AG04449 (cell line): ENCODE measurements around the gene ALG11.
A peak's percentile ranks its signal among the peaks of the same experiment; 100 is the strongest.

Source experiments
- CTCF ChIA-PET: fragments of 350-600 bp; formaldehyde crosslinking; extraction: SDS; loops from one replicate; lab custom pipeline; 2021; ENCODE audit warnings: antibody characterized with exemption; lab: Yijun Ruan, JAX
- POLR2A ChIA-PET: fragments of 400-600, 350-600 bp; formaldehyde crosslinking; extraction: SDS; loops from one replicate; lab custom pipeline; 2020; ENCODE audit warnings: antibody characterized with exemption, inconsistent platforms; lab: Yijun Ruan, JAX
- DNase-seq: peaks from one replicate; pipeline ENCODE4 v3.0.0-alpha.2; 2010; ENCODE audit warnings: low read depth, low spot score
- H3K4me3 ChIP-seq: 2 replicates; pipeline ENCODE4 v1.5.1; 2011; ENCODE audit warnings: low read depth, mild to moderate bottlenecking, control low read depth, low read length
- TF ChIP-seq, protein P1 (sequence below): IDR thresholded peaks from one replicate; pipeline ENCODE4 v1.5.1; 2011; ENCODE audit warnings: mild to moderate bottlenecking, moderate library complexity, low read length, control low read depth, inconsistent platforms; ENCODE audit not compliant: insufficient read depth; ENCODE audit errors: missing control alignments

Gene ALG11, protein sequence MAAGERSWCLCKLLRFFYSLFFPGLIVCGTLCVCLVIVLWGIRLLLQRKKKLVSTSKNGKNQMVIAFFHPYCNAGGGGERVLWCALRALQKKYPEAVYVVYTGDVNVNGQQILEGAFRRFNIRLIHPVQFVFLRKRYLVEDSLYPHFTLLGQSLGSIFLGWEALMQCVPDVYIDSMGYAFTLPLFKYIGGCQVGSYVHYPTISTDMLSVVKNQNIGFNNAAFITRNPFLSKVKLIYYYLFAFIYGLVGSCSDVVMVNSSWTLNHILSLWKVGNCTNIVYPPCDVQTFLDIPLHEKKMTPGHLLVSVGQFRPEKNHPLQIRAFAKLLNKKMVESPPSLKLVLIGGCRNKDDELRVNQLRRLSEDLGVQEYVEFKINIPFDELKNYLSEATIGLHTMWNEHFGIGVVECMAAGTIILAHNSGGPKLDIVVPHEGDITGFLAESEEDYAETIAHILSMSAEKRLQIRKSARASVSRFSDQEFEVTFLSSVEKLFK

DNA sequence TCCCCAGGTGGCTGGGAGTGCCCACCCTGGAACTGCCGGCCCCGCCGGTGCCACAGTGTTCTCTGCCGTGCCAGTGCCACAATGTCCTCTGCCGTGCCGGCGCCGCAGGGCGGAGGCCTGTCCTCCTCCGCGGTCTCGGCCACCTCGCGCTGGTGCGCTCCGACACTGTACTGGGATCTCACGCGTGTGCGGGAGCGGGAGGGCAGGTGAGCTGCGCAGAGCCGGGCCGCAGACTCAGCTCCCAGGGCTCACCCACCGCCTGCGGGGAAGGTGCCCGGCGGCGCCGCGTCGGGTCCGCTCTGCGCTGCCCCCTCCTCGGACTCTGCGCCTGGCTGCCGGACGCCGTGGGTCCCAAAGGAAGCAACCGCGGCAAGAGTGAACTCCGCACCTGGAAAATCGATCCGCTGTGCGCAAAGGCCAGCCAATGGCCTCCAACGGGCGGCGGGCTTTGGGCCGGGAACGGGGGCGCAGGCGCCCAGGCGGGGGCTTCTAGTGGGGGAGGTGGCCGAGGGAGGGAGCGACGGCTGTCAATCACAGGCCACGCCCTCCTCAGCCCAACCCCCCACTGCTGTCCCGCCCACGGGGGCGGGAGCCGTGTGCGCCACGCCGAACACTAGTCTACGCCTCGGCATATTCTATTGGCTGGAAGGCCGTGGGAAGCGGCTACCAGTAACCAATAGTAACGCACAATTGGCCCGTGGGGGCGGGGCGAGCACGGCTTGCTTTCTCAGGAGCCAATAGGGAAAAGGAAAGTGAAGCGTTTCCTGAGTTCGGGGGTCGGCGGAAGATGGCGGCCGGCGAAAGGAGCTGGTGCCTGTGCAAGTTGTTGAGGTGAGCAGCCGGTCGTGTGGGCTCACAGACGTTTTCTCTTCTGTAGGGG is at the start of gene ALG11:
TSS of gene ALG11 (plus strand) at position 767 of the 880 bp plus-strand sequence. CDS start at position 788, 21 bp downstream.
- ChIA-PET POLR2A (no interaction called here), CTCF (interaction anchor here (1.0 to 4.1 kb wide), 4 partner anchors 10 to 190 kb away, joined by 4 to 30 read pairs (median 4); partner anchors contain the start of gene NEK5)
- TF ChIP-seq, protein P1, sequence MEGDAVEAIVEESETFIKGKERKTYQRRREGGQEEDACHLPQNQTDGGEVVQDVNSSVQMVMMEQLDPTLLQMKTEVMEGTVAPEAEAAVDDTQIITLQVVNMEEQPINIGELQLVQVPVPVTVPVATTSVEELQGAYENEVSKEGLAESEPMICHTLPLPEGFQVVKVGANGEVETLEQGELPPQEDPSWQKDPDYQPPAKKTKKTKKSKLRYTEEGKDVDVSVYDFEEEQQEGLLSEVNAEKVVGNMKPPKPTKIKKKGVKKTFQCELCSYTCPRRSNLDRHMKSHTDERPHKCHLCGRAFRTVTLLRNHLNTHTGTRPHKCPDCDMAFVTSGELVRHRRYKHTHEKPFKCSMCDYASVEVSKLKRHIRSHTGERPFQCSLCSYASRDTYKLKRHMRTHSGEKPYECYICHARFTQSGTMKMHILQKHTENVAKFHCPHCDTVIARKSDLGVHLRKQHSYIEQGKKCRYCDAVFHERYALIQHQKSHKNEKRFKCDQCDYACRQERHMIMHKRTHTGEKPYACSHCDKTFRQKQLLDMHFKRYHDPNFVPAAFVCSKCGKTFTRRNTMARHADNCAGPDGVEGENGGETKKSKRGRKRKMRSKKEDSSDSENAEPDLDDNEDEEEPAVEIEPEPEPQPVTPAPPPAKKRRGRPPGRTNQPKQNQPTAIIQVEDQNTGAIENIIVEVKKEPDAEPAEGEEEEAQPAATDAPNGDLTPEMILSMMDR: no peak
- peak; percentile 79 for DNase-seq
- peak within 1 kb of the TSS; percentile 96 for H3K4me3 ChIP-seq

GRCh38 chr13:51966186-51966585 is 46.0 kb upstream of the ALG11 start:
- POLR2A ChIA-PET: no interaction called here
- TF ChIP-seq, protein P1: no peak
- no peak overlapping the region for H3K4me3 ChIP-seq
- CTCF ChIA-PET: no interaction called here
- DNase-seq: no peak

DNA sequence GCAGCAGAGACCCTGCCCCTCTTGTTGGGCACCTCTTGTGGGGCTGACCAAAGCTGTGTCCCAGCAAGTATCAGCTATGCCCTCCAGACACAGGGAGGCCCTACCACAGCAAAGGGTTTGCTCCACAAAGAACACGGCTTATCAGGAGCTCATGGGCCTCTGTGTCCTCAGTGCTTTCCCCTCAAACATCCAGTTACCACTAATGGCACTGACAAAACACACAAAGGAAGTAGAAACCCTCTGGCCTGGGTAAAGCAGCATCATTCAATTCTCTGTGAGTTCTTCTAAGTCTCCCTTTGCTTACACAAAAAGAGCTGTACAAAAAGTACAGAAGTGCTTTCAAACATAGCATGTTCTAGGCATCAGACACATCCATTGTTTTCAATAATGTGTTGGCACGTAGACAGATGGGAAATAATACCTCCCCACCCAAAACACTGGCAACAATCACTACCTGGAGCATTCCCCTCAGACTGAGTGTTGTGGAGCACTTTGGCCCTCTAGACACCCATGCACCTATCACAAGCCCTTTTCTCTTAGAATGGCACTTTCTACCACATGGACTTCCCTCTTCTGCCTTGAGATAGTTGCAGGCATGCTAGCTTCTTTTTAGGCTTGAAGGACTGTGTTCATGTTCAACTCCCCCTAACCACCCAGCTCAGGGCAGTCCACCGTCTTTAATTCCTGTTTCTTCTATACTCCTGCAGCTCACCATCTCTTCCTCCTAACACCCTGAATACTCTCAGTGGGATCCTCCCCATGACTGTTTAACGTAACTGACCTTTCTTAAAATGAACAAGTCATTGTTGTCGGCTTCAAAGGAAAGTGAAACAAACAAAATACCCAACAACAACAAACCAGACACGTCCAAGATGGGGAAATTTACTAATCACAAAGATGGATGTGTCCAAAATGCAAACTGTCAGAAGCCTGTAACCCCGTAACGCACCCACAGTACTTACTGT is 44.4 kb upstream of the ALG11 start:
- TF ChIP-seq, protein P1: no peak
- DNase-seq: no peak
- no peak overlapping the region for H3K4me3 ChIP-seq
- ChIA-PET POLR2A (no interaction called here), CTCF (no interaction called here)

DNA sequence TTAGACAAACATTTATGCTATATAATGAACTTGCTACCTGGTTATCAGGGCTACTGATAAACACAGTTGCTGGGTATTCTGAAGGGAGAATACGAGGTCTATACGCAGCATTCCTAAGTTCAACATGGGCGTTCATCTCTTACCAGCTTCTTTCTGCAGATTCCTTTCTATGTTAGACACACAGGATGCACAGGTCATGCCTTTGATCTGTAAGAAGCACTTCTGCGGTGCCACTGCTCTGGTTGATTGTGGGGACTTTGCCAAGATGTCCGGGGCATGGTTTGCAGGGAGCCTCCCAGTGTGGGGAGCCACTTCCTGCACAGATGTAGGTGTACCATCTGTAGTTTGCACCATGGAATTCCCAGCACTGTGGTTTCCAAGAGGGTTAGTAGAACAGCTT is 41.8 kb upstream of the ALG11 start:
- no peak for DNase-seq
- H3K4me3 ChIP-seq: no peak overlapping the region
- ChIA-PET POLR2A (no interaction called here), CTCF (no interaction called here)
- TF ChIP-seq, protein P1: no peak

DNA sequence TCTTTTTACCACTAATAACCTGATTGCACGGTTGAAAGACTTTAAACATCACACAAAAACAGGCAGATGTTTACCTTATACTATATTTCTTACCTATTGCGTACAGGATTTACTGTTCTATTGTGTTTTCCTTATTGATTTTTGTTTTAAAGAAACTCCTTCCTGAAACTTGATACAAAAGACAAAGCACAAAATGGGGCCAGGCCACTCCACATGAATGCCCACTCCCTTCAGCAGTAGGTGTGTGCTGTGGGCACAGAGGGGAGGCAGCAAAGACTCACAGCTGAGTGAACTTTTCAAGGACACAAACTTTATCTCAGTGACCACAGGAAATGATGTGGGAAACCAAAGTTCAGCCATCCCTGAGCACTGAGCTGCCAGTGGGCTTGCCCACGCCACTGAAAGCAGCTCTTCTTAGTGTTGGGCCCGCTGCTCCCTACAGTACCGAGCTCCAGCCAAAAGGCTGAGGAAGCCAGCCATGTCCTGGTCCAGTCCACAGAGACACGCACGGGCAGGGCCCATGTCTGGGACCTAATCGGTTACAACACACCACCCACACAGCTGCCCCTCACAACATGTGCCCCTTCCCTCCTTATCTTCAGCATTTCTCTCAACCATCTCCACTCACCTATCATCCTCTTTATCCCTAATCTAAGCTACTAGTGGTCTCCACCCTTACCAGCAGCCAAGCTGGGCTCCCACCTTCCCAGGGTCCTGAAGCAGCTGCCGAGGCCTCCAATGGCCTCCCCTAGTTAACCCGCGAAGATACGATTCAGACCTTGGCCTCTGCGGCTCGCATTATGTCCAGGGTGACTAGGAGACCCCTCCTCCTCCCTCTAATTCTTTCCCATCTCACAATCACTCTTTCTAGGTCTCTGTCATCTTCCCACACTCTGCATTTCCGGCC is 40.4 kb upstream of the ALG11 start:
- TF ChIP-seq, protein P1: no peak

More for the DNA sequence above, 40.4 kb upstream of the ALG11 start:
- ChIA-PET CTCF (interaction anchor here (1.1 kb wide), 1 partner anchor 10 kb away, joined by 3 read pairs; no protein-coding TSS in a partner anchor), POLR2A (no interaction called here)
- H3K4me3 ChIP-seq: no peak overlapping the region
- DNase-seq: no peak
